Thoracic aorta (tissue), 2 donors: ENCODE results near the gene ABCA6. TPM values are rescaled to one million over a fixed set of nuclear protein-coding genes. Genes with fewer than 3 reads are reported as not detected.

ENCODE experiments used
- ATAC-seq: fragments of 150-250 bp; one replicate; pipeline ENCODE4 v1.8.0; 2017; ENCODE audit warnings: low read depth; ENCODE audit not compliant: insufficient number of reproducible peaks, low FRiP score
- DNase-seq: peaks from one replicate; pipeline ENCODE4 v3.0.0-alpha.2; 2020; ENCODE audit warnings: low spot score
- H3K27ac ChIP-seq, 2 donors: fragments of 200-600 bp; sonication (generic); 1 replicate in 1 of 2; 2 replicates in 1 of 2; pipeline ENCODE4 v1.5.1; 2016; ENCODE audit warnings: mild to moderate bottlenecking in 2 of 2, moderate library complexity in 2 of 2
- H3K27me3 ChIP-seq: fragments of 200-600 bp; sonication (generic); replicated peaks from 2 replicates; pipeline ENCODE4 v1.6.0; 2016; ENCODE audit warnings: mild to moderate bottlenecking; ENCODE audit not compliant: insufficient read depth
- H3K36me3 ChIP-seq: fragments of 200-600 bp; sonication (generic); one replicate; pipeline ENCODE4 v1.5.1; 2016
- H3K4me1 ChIP-seq, 2 donors: fragments of 200-600 bp; sonication (generic); 1 replicate in 1 of 2; 2 replicates in 1 of 2; pipeline versions ENCODE4 v1.5.1 to v1.6.0; 2016; ENCODE audit warnings: low read depth in 2 of 2, mild to moderate bottlenecking in 1 of 2; ENCODE audit not compliant: control insufficient read depth in 1 of 2
- H3K4me3 ChIP-seq: fragments of 200-600 bp; sonication (generic); 2 replicates; pipeline ENCODE4 v1.5.1; 2016; ENCODE audit warnings: mild to moderate bottlenecking
- H3K9me3 ChIP-seq: fragments of 200-600 bp; sonication (generic); 2 replicates; pipeline ENCODE4 v1.5.1; 2016
- CTCF ChIP-seq: fragments of 200-600 bp; sonication (generic); IDR thresholded peaks from one replicate; pipeline ENCODE4 v1.5.1; 2019; ENCODE audit warnings: antibody characterized with exemption
- total RNA-seq, 2 donors: library from RNA; depleted of rRNA; stranded (reverse); fragments of >200 nt; gene quantifications; one replicate each; pipeline versions ENCODE4 v1.1.0 to v1.2.3, GENCODE V29; 2016

Gene ABCA6
- total RNA-seq, 2 donors from 2014 or later, result 38.5 to 43.3 TPM

GRCh38 chr17:69142175-69142802, 594 bp upstream of the ABCA6 start:
- peak overlapping the region; percentile 25 for H3K4me3 ChIP-seq
- H3K36me3 ChIP-seq, result no peaks in the 10 kb centered on the region
- H3K4me1 ChIP-seq, result peaks cover 0 to 4% of the 10 kb centered on the region in 2 donors
- no peak overlapping the region for H3K27ac ChIP-seq
- H3K27me3 ChIP-seq, result no peaks in the 10 kb centered on the region
- TF ChIP-seq CTCF, result no peak
- ATAC-seq, result no peak
- no peaks in the 10 kb centered on the region for H3K9me3 ChIP-seq
- DNase-seq, result no peak

- TF ChIP-seq CTCF, result no peak
- DNase-seq, result no peak
- Histone ChIP-seq H3K4me3 (no peak overlapping the region), H3K9me3 (no peaks in the 10 kb centered on the region), H3K36me3 (no peaks in the 10 kb centered on the region), H3K27me3 (no peaks in the 10 kb centered on the region), H3K27ac (no peak overlapping the region), H3K4me1 (no peaks in the 10 kb centered on the region)
- ATAC-seq, result no peak
Observed at GRCh38 chr17:69134112-69134511, 7.6 kb downstream of the ABCA6 start.

- H3K4me3 ChIP-seq, result no peak overlapping the region
- H3K9me3 ChIP-seq, result no peaks in the 10 kb centered on the region
- H3K36me3 ChIP-seq, result no peaks in the 10 kb centered on the region
- no peaks in the 10 kb centered on the region for H3K4me1 ChIP-seq
- no peak for DNase-seq
- no peak overlapping the region for H3K27ac ChIP-seq
- no peak for TF ChIP-seq CTCF
- no peaks in the 10 kb centered on the region for H3K27me3 ChIP-seq
- no peak for ATAC-seq
Observed at GRCh38 chr17:69130627-69131296, 10.9 kb downstream of the ABCA6 start.

- DNase-seq (no peak), ATAC-seq (no peak)
- H3K9me3 ChIP-seq, result no peaks in the 10 kb centered on the region
- no peaks in the 10 kb centered on the region for H3K36me3 ChIP-seq
- H3K4me3 ChIP-seq, result no peak overlapping the region
- H3K27me3 ChIP-seq, result no peaks in the 10 kb centered on the region
- H3K4me1 ChIP-seq, result no peaks in the 10 kb centered on the region
- TF ChIP-seq CTCF, result no peak
- H3K27ac ChIP-seq, result no peak overlapping the region
Observed at GRCh38 chr17:69123626-69124025, 18.1 kb downstream of the ABCA6 start.

- peaks cover 0 to 6% of the 10 kb centered on the region in 2 donors for H3K4me1 ChIP-seq
- no peaks in the 10 kb centered on the region for H3K36me3 ChIP-seq
- H3K4me3 ChIP-seq, result no peak overlapping the region
- H3K27ac ChIP-seq, result no peak overlapping the region
- TF ChIP-seq CTCF, result no peak
- no peak for DNase-seq
- no peak for ATAC-seq
- no peaks in the 10 kb centered on the region for H3K27me3 ChIP-seq
- H3K9me3 ChIP-seq, result no peaks in the 10 kb centered on the region
Observed at GRCh38 chr17:69122065-69122464, 19.6 kb downstream of the ABCA6 start.
